K562 (cell line): ENCODE results near the gene DHX8. TPM values are rescaled to one million over a fixed set of nuclear protein-coding genes. Genes with fewer than 3 reads are reported as not detected.

Source experiments
- C11orf30 ChIP-seq: fragments of 450-650 bp; IDR thresholded peaks from 2 replicates; pipeline ENCODE4 v1.6.1; 2016; ENCODE audit warnings: low read depth, mild to moderate bottlenecking
- CHD2 ChIP-seq: IDR thresholded peaks from 2 replicates; pipeline ENCODE4 v1.6.1; 2011; ENCODE audit warnings: low read depth, low read length
- CREB1 ChIP-seq, 2 experiments: sonication (generic) in 1 of 2; formaldehyde crosslinking in 1 of 2; IDR thresholded peaks; 2 replicates each; pipeline versions ENCODE4 v1.6.1 to v1.8.0; 2012 to 2022; ENCODE audit warnings: inconsistent platforms in 1 of 2, mild to moderate bottlenecking in 1 of 2, missing genetic modification reagents in 1 of 2, moderate library complexity in 1 of 2
- E2F6 ChIP-seq, 2 experiments: IDR thresholded peaks; 2 replicates each; pipeline ENCODE4 v1.6.1; 2011; ENCODE audit warnings: borderline replicate concordance in 1 of 2, control low read depth in 1 of 2, low read depth in 1 of 2, low read length in 1 of 2, mild to moderate bottlenecking in 1 of 2, mixed read lengths in 1 of 2, moderate library complexity in 1 of 2; ENCODE audit not compliant: insufficient read depth in 1 of 2, insufficient read length in 1 of 2, poor library complexity in 1 of 2, severe bottlenecking in 1 of 2; ENCODE audit errors: extremely low read depth in 1 of 2
- ESRRA ChIP-seq: fragments of 450-650 bp; IDR thresholded peaks from 2 replicates; pipeline ENCODE4 v1.6.1; 2014; ENCODE audit warnings: low read depth, mild to moderate bottlenecking, moderate library complexity, borderline replicate concordance
- ESRRB ChIP-seq: fragments of 250-450 bp; sonication (Bioruptor Pico); IDR thresholded peaks from 2 replicates; pipeline ENCODE4 v1.5.0; 2020; ENCODE audit warnings: mild to moderate bottlenecking, moderate library complexity, borderline replicate concordance
- FOXK1 ChIP-seq: sonication (generic); formaldehyde crosslinking; IDR thresholded peaks from 2 replicates; pipeline ENCODE4 v1.8.0; 2022; ENCODE audit warnings: missing genetic modification reagents, mild to moderate bottlenecking, borderline replicate concordance
- HNRNPL ChIP-seq: fragments of 200-400 bp; formaldehyde crosslinking; IDR thresholded peaks from 2 replicates; pipeline ENCODE4 v1.6.1; 2017; ENCODE audit warnings: low read depth, mild to moderate bottlenecking, low read length
- HNRNPUL1 ChIP-seq: fragments of 200-400 bp; formaldehyde crosslinking; IDR thresholded peaks from 2 replicates; pipeline ENCODE4 v1.6.1; 2017; ENCODE audit warnings: low read length
- KLF1 ChIP-seq: fragments of 450-650 bp; IDR thresholded peaks from 2 replicates; pipeline ENCODE4 v1.6.1; 2016; ENCODE audit warnings: missing genetic modification characterization, missing compliant biosample characterization
- KLF13 ChIP-seq: fragments of 450-650 bp; IDR thresholded peaks from 2 replicates; pipeline ENCODE4 v1.6.1; 2016; ENCODE audit warnings: missing genetic modification characterization, low read depth, mild to moderate bottlenecking, missing compliant biosample characterization, moderate library complexity, borderline replicate concordance
- NFIX ChIP-seq: fragments of 250-450 bp; sonication (Bioruptor Pico); IDR thresholded peaks from 2 replicates; pipeline ENCODE4 v1.4.0; 2020; ENCODE audit warnings: low read depth, mild to moderate bottlenecking, moderate library complexity
- NR2C1 ChIP-seq, 2 experiments: fragments of 450-650 bp; IDR thresholded peaks; 2 replicates each; pipeline ENCODE4 v1.6.1; 2017; ENCODE audit warnings: mild to moderate bottlenecking in 2 of 2, antibody characterized with exemption in 1 of 2, inconsistent platforms in 1 of 2, missing compliant biosample characterization in 1 of 2, missing genetic modification characterization in 1 of 2
- PHF20 ChIP-seq: fragments of 450-650 bp; IDR thresholded peaks from 2 replicates; pipeline ENCODE4 v1.6.1; 2018; ENCODE audit not compliant: partially characterized antibody
- POLR2H ChIP-seq: IDR thresholded peaks from 2 replicates; pipeline ENCODE4 v1.6.1; 2016; ENCODE audit warnings: missing genetic modification characterization, low read depth, mild to moderate bottlenecking, control low read depth, missing compliant biosample characterization, moderate library complexity
- PTRF ChIP-seq: fragments of 450-650 bp; IDR thresholded peaks from 2 replicates; pipeline ENCODE4 v1.6.1; 2016; ENCODE audit warnings: mild to moderate bottlenecking, missing genetic modification characterization, missing compliant biosample characterization
- RFX5 ChIP-seq: IDR thresholded peaks from 2 replicates; pipeline ENCODE4 v1.6.1; 2011; ENCODE audit warnings: low read depth, mild to moderate bottlenecking, improper control_type of control experiment, low read length
- SMARCA4 ChIP-seq: fragments of 450-650 bp; IDR thresholded peaks from 2 replicates; pipeline ENCODE4 v1.6.1; 2016
- SRSF9 ChIP-seq: fragments of 200-400 bp; formaldehyde crosslinking; IDR thresholded peaks from 2 replicates; pipeline ENCODE4 v1.6.1; 2017; ENCODE audit warnings: low read depth, low read length, borderline replicate concordance
- XRCC5 ChIP-seq: fragments of 200-400 bp; formaldehyde crosslinking; IDR thresholded peaks from 2 replicates; pipeline ENCODE4 v1.6.1; 2017; ENCODE audit warnings: low read depth, mild to moderate bottlenecking, low read length
- ZNF3 ChIP-seq: fragments of 250-450 bp; sonication (Bioruptor Pico); IDR thresholded peaks from 2 replicates; pipeline ENCODE4 v1.5.0; 2021; ENCODE audit warnings: mild to moderate bottlenecking, moderate library complexity
- polyA plus RNA-seq, 8 experiments: library from polyadenylated mRNA; depleted of rRNA in 4 of 8; stranded (reverse) in 5 of 8; unstranded in 3 of 8; fragments of >200 nt; fragmentation: Nextera tagmentation in 2 of 8; fragmentation: Illumina TruSeq in 1 of 8; extraction: Ambion mirVana in 2 of 8; extraction: Trizol in 1 of 8; gene quantifications; 2 replicates each; pipeline versions ENCODE4 v1.2.1 to v1.2.3, GENCODE V29; 2011 to 2014; ENCODE audit warnings: inconsistent platforms in 1 of 8, missing spikeins in 1 of 8
- total RNA-seq, 7 experiments: library from RNA; depleted of rRNA in 6 of 7; stranded (reverse); fragments of >200 nt in 6 of 7; fragmentation: Illumina TruSeq in 2 of 7; extraction: Trizol in 2 of 7; gene quantifications; 2 replicates each; pipeline versions ENCODE4 v1.2.1 to v1.2.3, GENCODE V29; 2011 to 2021; ENCODE audit warnings: low replicate concordance in 1 of 7
- TF ChIP-seq, protein P1 (sequence below): sonication (generic); formaldehyde crosslinking; IDR thresholded peaks from 2 replicates; pipeline ENCODE4 v1.8.1; 2023; ENCODE audit warnings: mild to moderate bottlenecking, missing genetic modification reagents, moderate library complexity
- TF ChIP-seq, protein P2 (sequence below): sonication (generic); formaldehyde crosslinking; IDR thresholded peaks from 2 replicates; pipeline ENCODE4 v1.8.0; 2022; ENCODE audit warnings: mild to moderate bottlenecking, missing genetic modification reagents

DHX8 gene
- total and polyA plus RNA-seq, 9 of the 15 experiments (the other 6 are each of a cell fraction or from before 2014, with no cell fraction given) = 16.7 to 42.5 (median 25.6) TPM

DNA sequence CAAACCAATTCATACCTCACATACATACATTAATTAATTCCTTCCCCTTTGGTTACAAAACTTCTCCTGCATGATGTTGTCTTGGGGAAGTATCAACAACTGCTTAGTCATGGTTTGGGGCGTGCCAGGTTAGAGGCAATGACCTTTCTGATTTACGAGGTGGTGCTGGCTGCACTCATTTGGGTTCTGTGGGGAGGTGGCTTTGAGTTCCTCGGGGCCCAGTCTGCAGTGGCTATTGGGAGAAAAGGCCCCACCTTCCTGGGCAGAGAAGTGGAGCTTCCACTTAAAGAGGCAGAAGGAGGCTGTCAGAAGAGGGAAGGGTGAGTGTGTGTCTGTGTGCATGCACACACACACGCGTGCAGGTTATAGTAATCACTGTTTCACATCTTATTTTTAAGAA lies 72.5 kb downstream of the DHX8 start (continued):
- no peak for TF ChIP-seq E2F6 (IDR thresholded peaks at IDR 0.05; ENCODE audit: borderline replicate concordance in 1 of 2, extremely low read depth in 1 of 2, insufficient read depth in 1 of 2, insufficient read length in 1 of 2, low read depth in 1 of 2, low read length in 1 of 2, poor library complexity in 1 of 2, severe bottlenecking in 1 of 2)
- TF ChIP-seq NFIX = no peak
- no peak for TF ChIP-seq FOXK1 (CRISPR knock-in tag)
- peak; percentile 97 for TF ChIP-seq C11orf30
- peak; percentile 82 for TF ChIP-seq SMARCA4
- TF ChIP-seq PTRF = no peak
- no peak for TF ChIP-seq POLR2H (tag)
- TF ChIP-seq ZNF3 = no peak
- TF ChIP-seq ESRRB = no peak
- TF ChIP-seq PHF20 = no peak
- TF ChIP-seq CHD2 = no peak
- TF ChIP-seq, protein P1, sequence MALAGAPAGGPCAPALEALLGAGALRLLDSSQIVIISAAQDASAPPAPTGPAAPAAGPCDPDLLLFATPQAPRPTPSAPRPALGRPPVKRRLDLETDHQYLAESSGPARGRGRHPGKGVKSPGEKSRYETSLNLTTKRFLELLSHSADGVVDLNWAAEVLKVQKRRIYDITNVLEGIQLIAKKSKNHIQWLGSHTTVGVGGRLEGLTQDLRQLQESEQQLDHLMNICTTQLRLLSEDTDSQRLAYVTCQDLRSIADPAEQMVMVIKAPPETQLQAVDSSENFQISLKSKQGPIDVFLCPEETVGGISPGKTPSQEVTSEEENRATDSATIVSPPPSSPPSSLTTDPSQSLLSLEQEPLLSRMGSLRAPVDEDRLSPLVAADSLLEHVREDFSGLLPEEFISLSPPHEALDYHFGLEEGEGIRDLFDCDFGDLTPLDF = peak; percentile 38; the same call in 1 of the 2 replicates
- TF ChIP-seq CREB1 (IDR thresholded peaks at IDR 0.05) = no peak
- TF ChIP-seq CREB1 (CRISPR knock-in tag; IDR thresholded peaks at IDR 0.05) = no peak
- TF ChIP-seq SRSF9 = no peak
- no peak for TF ChIP-seq HNRNPUL1
- peak; percentile 82 for TF ChIP-seq NR2C1 (IDR thresholded peaks at IDR 0.05)
- TF ChIP-seq NR2C1 (tag; IDR thresholded peaks at IDR 0.05) = peak; percentile 79
- TF ChIP-seq RFX5 = no peak
- TF ChIP-seq, protein P2, sequence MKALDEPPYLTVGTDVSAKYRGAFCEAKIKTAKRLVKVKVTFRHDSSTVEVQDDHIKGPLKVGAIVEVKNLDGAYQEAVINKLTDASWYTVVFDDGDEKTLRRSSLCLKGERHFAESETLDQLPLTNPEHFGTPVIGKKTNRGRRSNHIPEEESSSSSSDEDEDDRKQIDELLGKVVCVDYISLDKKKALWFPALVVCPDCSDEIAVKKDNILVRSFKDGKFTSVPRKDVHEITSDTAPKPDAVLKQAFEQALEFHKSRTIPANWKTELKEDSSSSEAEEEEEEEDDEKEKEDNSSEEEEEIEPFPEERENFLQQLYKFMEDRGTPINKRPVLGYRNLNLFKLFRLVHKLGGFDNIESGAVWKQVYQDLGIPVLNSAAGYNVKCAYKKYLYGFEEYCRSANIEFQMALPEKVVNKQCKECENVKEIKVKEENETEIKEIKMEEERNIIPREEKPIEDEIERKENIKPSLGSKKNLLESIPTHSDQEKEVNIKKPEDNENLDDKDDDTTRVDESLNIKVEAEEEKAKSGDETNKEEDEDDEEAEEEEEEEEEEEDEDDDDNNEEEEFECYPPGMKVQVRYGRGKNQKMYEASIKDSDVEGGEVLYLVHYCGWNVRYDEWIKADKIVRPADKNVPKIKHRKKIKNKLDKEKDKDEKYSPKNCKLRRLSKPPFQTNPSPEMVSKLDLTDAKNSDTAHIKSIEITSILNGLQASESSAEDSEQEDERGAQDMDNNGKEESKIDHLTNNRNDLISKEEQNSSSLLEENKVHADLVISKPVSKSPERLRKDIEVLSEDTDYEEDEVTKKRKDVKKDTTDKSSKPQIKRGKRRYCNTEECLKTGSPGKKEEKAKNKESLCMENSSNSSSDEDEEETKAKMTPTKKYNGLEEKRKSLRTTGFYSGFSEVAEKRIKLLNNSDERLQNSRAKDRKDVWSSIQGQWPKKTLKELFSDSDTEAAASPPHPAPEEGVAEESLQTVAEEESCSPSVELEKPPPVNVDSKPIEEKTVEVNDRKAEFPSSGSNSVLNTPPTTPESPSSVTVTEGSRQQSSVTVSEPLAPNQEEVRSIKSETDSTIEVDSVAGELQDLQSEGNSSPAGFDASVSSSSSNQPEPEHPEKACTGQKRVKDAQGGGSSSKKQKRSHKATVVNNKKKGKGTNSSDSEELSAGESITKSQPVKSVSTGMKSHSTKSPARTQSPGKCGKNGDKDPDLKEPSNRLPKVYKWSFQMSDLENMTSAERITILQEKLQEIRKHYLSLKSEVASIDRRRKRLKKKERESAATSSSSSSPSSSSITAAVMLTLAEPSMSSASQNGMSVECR (CRISPR knock-in tag) = no peak
- no peak for TF ChIP-seq HNRNPL
- TF ChIP-seq XRCC5 = peak; percentile 42; the same call in 1 of the 2 replicates
- peak; percentile 17; the same call in 1 of the 2 replicates for TF ChIP-seq KLF1 (tag)
- peak; percentile 77; the same call in 1 of the 2 replicates for TF ChIP-seq ESRRA
- TF ChIP-seq KLF13 (tag) = no peak
